ENCODE measurements around the gene PHF21B. TPM values are rescaled to one million over a fixed set of nuclear protein-coding genes. Genes with fewer than 3 reads are reported as not detected.
"Not testable (repeated sequence)": the region's sequence is repeated elsewhere in the genome, so short reads cannot be mapped to it uniquely, and the experiment has no call there.

Gene PHF21B
- 1 to 10 TPM; 3.5 to 6.0 (median 4.9) TPM for polyA plus RNA-seq (ENCODE audit: insufficient read length in 4 of 4)

- DNase-seq (ENCODE audit: low read depth in 4 of 4, low spot score in 3 of 4), result peak in 3 of 4 donors; percentile 66 to 69 (median 66)
These were observed at the start of gene PHF21B for GRCh38 chr22:45009606-45010531. Gene PHF21B, minus strand, starts transcription at chr22:45010005. Its CDS starts 456 bp downstream, at chr22:45009549.

- DNase-seq (ENCODE audit: low read depth in 4 of 4, low spot score in 3 of 4), result no peak
These were observed 49.5 kb upstream of the PHF21B start for GRCh38 chr22:45059296-45059695.

DNA sequence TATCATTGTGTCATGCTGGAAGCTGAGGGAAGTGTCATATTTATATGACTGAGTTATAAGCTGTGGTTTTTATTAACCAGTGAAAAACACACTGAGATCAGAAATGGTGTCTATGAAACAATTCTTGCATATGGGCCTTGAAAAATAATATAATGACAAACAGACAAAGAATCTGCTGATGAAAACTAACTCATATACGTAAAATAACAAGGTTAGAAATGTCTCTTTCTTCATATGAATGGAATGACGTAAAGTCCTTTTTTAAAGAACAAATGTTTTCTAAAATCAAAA lies 48.8 kb upstream of the PHF21B start:
- DNase-seq (ENCODE audit: low read depth in 4 of 4, low spot score in 3 of 4), result no peak

- no peak for DNase-seq (ENCODE audit: low read depth in 4 of 4, low spot score in 3 of 4)
These were observed 46.1 kb upstream of the PHF21B start for GRCh38 chr22:45055936-45056335.

DNA sequence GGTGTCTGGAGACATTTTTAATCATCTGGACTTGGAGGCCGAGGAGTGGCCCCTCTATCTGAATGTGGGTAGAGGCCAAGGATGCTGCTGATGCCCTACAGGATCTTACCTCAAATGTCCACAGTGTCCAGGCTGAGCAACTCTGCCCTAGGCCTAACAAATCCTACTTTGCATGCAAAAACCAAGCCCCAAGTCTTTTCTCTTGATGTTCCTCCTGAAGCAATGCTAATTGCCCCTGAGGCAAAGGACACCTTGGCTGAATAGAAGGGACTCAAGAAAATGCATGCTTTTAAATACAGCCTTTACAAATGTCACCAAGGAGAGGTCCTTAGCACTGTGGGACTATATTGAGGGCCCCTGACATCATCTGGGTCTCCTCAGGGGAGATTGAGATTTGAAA lies 43.8 kb upstream of the PHF21B start:
- DNase-seq (ENCODE audit: low read depth in 4 of 4, low spot score in 3 of 4), result no peak

DNA sequence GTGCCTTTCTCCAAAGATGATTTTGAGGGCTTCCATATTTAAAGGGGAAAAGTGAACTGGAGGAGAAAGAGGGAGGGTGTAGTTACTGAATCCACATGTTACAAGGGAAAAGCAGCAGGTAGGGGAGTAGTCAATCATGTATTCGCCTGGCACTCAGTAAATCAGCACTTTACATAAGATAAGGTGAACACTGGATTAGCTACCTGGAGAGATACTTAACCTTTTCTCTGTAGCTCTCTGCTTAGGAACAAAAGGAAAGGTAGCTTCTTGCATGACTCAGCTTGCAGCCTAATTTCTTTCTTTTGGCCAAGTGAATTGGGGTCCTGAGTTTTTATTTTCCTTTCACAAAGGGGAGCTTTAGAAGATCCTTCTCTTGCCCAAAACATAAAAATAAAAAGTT lies 43.3 kb upstream of the PHF21B start:
- no peak for DNase-seq (ENCODE audit: low read depth in 4 of 4, low spot score in 3 of 4)

GRCh38 chr22:45052665-45053064 lies 42.9 kb upstream of the PHF21B start:
- DNase-seq (ENCODE audit: low read depth in 4 of 4, low spot score in 3 of 4), result not testable (repeated sequence)

GRCh38 chr22:45051946-45052345 lies 42.1 kb upstream of the PHF21B start:
- no peak for DNase-seq (ENCODE audit: low read depth in 4 of 4, low spot score in 3 of 4)

- DNase-seq (ENCODE audit: low read depth in 4 of 4, low spot score in 3 of 4), result no peak
These were observed 41.6 kb upstream of the PHF21B start for GRCh38 chr22:45051419-45051818.

- DNase-seq (ENCODE audit: low read depth in 4 of 4, low spot score in 3 of 4), result no peak
These were observed 37.5 kb upstream of the PHF21B start for GRCh38 chr22:45047260-45047659.

GRCh38 chr22:45045208-45045607 lies 35.4 kb upstream of the PHF21B start:
- no peak for DNase-seq (ENCODE audit: low read depth in 4 of 4, low spot score in 3 of 4)

DNA sequence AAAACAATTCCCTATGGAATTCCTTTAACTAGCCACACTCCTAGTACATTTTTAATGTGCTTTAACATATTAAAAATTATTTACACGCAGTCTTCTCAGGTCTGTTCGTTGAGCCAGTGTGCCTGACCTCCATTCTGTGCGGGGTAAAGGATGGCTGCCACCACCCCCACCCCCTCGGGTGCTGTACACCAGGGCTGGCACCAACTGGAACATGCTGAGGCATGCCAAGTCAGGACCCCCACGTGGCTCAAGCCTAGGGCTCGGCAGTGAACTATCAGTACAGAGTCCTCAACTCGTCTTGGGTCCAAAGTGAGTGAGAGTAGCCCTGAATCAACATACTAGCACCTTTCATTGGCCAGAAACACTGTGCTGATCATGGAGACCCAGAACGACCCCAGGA lies 32.5 kb upstream of the PHF21B start:
- no peak for DNase-seq (ENCODE audit: low read depth in 4 of 4, low spot score in 3 of 4)

GRCh38 chr22:45039133-45039532 lies 29.3 kb upstream of the PHF21B start:
- DNase-seq (ENCODE audit: low read depth in 4 of 4, low spot score in 3 of 4), result no peak

DNA sequence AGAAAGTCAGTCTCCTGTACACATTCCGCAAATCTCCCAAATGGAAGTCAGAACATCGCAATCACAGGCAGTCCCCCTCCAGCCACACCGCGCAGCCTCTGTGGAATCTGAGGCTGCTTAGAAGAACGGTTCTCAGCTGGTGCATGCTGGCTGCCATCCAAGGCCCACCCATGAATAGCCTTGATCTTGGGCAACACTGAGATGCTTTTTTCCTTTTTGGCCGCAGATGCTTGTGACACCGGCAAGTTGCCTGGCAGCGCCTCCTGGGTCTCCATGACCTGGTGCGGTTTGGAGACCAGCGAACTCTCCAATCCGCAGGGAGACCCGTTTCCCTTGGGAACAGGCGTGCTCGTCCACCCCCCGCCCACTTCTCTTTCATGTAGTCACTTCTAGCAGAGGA lies 26.3 kb upstream of the PHF21B start:
- no peak for DNase-seq (ENCODE audit: low read depth in 4 of 4, low spot score in 3 of 4)

- DNase-seq (ENCODE audit: low read depth in 4 of 4, low spot score in 3 of 4), result no peak
These were observed 25.0 kb upstream of the PHF21B start for GRCh38 chr22:45034821-45035220.

GRCh38 chr22:45034156-45034555 lies 24.4 kb upstream of the PHF21B start:
- DNase-seq (ENCODE audit: low read depth in 4 of 4, low spot score in 3 of 4), result no peak

DNA sequence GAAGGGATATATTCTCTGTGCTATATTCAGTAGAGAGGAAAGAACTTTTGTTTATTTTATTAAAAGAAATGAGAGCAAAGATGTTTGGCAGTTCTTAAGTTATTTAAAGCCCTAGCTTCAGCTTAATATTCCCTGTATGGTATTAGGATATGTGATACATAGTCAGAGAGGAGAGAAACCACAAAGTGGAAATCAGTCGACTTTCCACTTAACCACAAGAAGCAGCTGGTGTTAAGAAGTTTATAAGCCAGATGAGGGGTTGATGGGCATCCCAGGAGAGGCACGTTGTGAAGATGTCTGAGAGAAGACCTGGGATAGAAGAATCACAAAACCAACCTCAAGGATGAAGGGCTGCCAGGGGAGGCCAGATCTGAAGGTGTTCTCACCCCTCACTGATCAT lies 23.3 kb upstream of the PHF21B start:
- DNase-seq (ENCODE audit: low read depth in 4 of 4, low spot score in 3 of 4), result no peak

GRCh38 chr22:45031629-45032403 lies 22.0 kb upstream of the PHF21B start:
- DNase-seq (ENCODE audit: low read depth in 4 of 4, low spot score in 3 of 4), result no peak

- DNase-seq (ENCODE audit: low read depth in 4 of 4, low spot score in 3 of 4), result no peak
These were observed 19.7 kb upstream of the PHF21B start for GRCh38 chr22:45029501-45029900.

DNA sequence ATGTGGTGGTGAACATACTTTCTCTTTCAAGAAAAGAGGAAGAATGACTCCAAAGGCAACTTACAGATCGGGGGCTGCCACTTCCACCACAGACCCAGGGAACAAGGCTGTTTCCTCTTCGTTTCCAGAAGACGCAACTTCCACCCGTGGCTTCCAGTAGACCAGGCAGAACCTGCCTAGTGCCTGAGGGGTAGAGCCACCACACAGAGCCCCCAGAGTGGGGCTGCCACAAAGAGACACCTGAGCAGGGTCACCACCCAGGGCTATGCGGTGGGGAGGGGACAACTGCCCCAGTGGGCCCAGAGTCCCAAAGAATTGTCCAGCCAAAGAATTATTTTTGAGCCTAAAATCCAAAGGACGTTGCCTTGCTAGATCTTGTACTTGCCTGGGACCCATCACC lies 16.7 kb upstream of the PHF21B start:
- DNase-seq (ENCODE audit: low read depth in 4 of 4, low spot score in 3 of 4), result no peak

- DNase-seq (ENCODE audit: low read depth in 4 of 4, low spot score in 3 of 4), result no peak
These were observed 13.6 kb upstream of the PHF21B start for GRCh38 chr22:45023431-45023830.

Measured in right renal pelvis (tissue), 4 donors.